Measurements from ENCODE around the gene DUSP11. TPM values are rescaled to one million over a fixed set of nuclear protein-coding genes. Genes with fewer than 3 reads are reported as not detected.

The DUSP11 gene
- polyA plus RNA-seq, 1 of the 3 experiments (the other 2 are of a cell fraction), result 14.4 TPM

- Histone ChIP-seq H3K9me3 (no peaks in the 10 kb centered on the region), H3K4me2 (no peak overlapping the region), H3K9ac (no peak overlapping the region), H3K27ac (ENCODE audit: low read depth in 2 of 2, low read length in 1 of 2) (no peak overlapping the region), H3K36me3 (replicated peaks in 1 of 2; ENCODE audit: control insufficient read depth in 1 of 2, insufficient read depth in 2 of 2, low read length in 1 of 2) (no peaks in the 10 kb centered on the region), H4K20me1 (ENCODE audit: insufficient read depth) (no peaks in the 10 kb centered on the region), H3K4me1 (ENCODE audit: control insufficient read depth in 1 of 2, insufficient read depth in 2 of 2, low read depth in 1 of 2, low read length in 1 of 2) (peaks cover 0 to 7% of the 10 kb centered on the region in 2 experiments; a peak in 3 of 4 replicates), H3K27me3 (ENCODE audit: insufficient read depth) (0 out of 2 replicates have a peak, but pooled peaks cover 2% of the 10 kb centered on the region), H3F3A (replicated peaks; ENCODE audit: insufficient read depth) (peaks cover 15% of the 10 kb centered on the region), H2AFZ (ENCODE audit: low read depth) (no peak overlapping the region), H3K9me2 (no peaks in the 10 kb centered on the region), H3K4me3 (ENCODE audit: low read depth in 2 of 2, low read length in 1 of 2) (no peak overlapping the region), H3K79me2 (ENCODE audit: insufficient read depth) (peaks cover 13% of the 10 kb centered on the region)
- no peak for DNase-seq
- CTCF ChIA-PET, result interaction anchor here (1.0 to 9.4 kb wide), 8 partner anchors 13 to 510 kb away, joined by 3 to 155 read pairs (median 10); partner anchors contain the start of gene BOLA3
- WGBS (ENCODE audit: low lambda C conversion rate), result 58% methylated on average over 4 of the region's 4 CpGs
- POLR2A ChIA-PET, result interaction anchor here (1.9 kb wide), 1 partner anchor 295 kb away, joined by 6 read pairs; no protein-coding TSS in a partner anchor
- no peak for TF ChIP-seq ZBTB33 (IDR thresholded peaks at IDR 0.05; ENCODE audit: borderline replicate concordance, low read depth)
- no peak for TF ChIP-seq REST (IDR thresholded peaks at IDR 0.05; ENCODE audit: low read depth, low read length)
- no peak for TF ChIP-seq IRF3 (IDR thresholded peaks at IDR 0.05; ENCODE audit: low read depth, low read length)
- TF ChIP-seq TEAD4 (IDR thresholded peaks at IDR 0.05; ENCODE audit: borderline replicate concordance, insufficient read depth), result no peak
- no peak for TF ChIP-seq USF2 (IDR thresholded peaks at IDR 0.05; ENCODE audit: borderline replicate concordance, low read depth, low read length)
- no peak for TF ChIP-seq TAF1 (IDR thresholded peaks at IDR 0.05; ENCODE audit: borderline replicate concordance, low read depth, low read length)
- TF ChIP-seq GATA2 (CRISPR knock-in tag; IDR thresholded peaks at IDR 0.05), result no peak
- no peak for TF ChIP-seq ELF1 (IDR thresholded peaks at IDR 0.05)
- no peak for TF ChIP-seq RAD21 (IDR thresholded peaks at IDR 0.05; ENCODE audit: low read length)
- no peak for TF ChIP-seq EP300 (IDR thresholded peaks at IDR 0.05; ENCODE audit: borderline replicate concordance in 1 of 2, low read depth in 1 of 2, low read length in 1 of 2)
- no peak for TF ChIP-seq FOXJ3 (CRISPR knock-in tag; IDR thresholded peaks at IDR 0.05)
- TF ChIP-seq NFIC (IDR thresholded peaks at IDR 0.05; ENCODE audit: borderline replicate concordance), result no peak
- TF ChIP-seq FOXM1 (IDR thresholded peaks at IDR 0.05; ENCODE audit: low read depth), result no peak
- TF ChIP-seq SMC3 (IDR thresholded peaks at IDR 0.05; ENCODE audit: low read depth, low read length), result no peak
- TF ChIP-seq MAX (IDR thresholded peaks at IDR 0.05; ENCODE audit: low read depth), result no peak
- no peak for TF ChIP-seq RXRA (IDR thresholded peaks at IDR 0.05; ENCODE audit: borderline replicate concordance, low read depth)
- no peak for TF ChIP-seq USF1 (IDR thresholded peaks at IDR 0.05; ENCODE audit: borderline replicate concordance, low read depth)
- TF ChIP-seq TCF12 (IDR thresholded peaks at IDR 0.05), result no peak
- no peak for TF ChIP-seq RCOR1 (IDR thresholded peaks at IDR 0.05; ENCODE audit: low read length)
- TF ChIP-seq JUND (IDR thresholded peaks at IDR 0.05), result no peak
Measured at GRCh38 chr2:73825408-73825807, 45.5 kb upstream of the DUSP11 start.
